SK-N-SH treated with all-trans-retinoic acid at 6 μM for 48 hours (cell line): ENCODE data around the gene STK40.

Source experiments
- ZFP3 ChIP-seq: fragments of 250-450 bp; sonication (Bioruptor Pico); IDR thresholded peaks from 2 replicates; pipeline ENCODE4 v1.5.0; 2020; ENCODE audit warnings: mild to moderate bottlenecking, moderate library complexity
- TF ChIP-seq, protein P1 (sequence below): fragments of 250-450 bp; sonication (Bioruptor Pico); IDR thresholded peaks from 2 replicates; pipeline ENCODE4 v1.5.1; 2021; ENCODE audit warnings: mild to moderate bottlenecking, moderate library complexity
- TF ChIP-seq, protein P2 (sequence below): fragments of 250-450 bp; sonication (Bioruptor Pico); IDR thresholded peaks from 2 replicates; pipeline ENCODE4 v1.5.1; 2020; ENCODE audit warnings: low read depth, mild to moderate bottlenecking, moderate library complexity
- TF ChIP-seq, protein P3 (sequence below): fragments of 250-450 bp; sonication (Bioruptor Pico); IDR thresholded peaks from 2 replicates; pipeline ENCODE4 v1.8.0; 2020; ENCODE audit warnings: mild to moderate bottlenecking, moderate library complexity, borderline replicate concordance
- TF ChIP-seq, protein P4 (sequence below): fragments of 250-450 bp; sonication (Bioruptor Pico); IDR thresholded peaks from 2 replicates; pipeline ENCODE4 v1.5.0; 2020; ENCODE audit warnings: mild to moderate bottlenecking, moderate library complexity

DNA sequence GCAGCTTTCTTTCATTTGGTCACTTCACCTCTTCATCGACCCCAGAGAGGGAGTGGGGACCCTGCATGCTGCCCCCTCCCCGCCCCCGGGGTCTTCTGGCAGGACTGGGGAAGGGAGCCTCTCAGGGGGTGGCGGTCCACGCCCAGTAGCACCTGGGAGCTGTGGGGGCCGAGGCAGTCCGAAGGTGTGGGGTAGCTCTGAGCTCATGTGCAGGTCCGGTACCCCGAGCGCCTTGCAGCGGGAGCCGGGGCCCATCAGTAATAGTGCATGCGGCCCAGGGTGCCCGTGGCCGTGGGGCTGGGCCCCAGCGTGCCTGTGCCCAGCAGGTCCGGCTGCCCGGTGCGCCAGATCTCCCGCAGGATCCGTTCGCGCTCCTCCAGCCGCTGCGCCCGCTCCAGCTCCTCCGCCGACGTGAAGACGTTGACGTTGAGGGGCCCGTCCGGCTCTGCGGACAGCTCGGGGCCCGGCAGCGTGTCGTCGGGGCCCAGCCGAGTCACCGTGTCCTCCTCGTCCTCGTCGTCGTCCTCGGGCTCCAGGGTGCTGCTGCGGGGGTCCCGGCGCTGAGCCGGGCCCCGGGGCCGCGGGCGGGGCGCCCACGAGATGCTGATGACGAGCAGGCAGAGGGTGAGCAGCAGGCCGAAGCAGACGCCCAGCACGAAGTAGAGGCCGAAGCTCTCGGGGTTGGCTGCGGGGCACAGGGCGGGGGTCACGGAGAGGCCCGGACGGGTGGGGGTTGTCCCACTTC is 63.5 kb downstream of the STK40 start:
- TF ChIP-seq, protein P1, sequence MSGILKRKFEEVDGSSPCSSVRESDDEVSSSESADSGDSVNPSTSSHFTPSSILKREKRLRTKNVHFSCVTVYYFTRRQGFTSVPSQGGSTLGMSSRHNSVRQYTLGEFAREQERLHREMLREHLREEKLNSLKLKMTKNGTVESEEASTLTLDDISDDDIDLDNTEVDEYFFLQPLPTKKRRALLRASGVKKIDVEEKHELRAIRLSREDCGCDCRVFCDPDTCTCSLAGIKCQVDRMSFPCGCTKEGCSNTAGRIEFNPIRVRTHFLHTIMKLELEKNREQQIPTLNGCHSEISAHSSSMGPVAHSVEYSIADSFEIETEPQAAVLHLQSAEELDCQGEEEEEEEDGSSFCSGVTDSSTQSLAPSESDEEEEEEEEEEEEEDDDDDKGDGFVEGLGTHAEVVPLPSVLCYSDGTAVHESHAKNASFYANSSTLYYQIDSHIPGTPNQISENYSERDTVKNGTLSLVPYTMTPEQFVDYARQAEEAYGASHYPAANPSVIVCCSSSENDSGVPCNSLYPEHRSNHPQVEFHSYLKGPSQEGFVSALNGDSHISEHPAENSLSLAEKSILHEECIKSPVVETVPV, result no peak
- TF ChIP-seq, protein P2, sequence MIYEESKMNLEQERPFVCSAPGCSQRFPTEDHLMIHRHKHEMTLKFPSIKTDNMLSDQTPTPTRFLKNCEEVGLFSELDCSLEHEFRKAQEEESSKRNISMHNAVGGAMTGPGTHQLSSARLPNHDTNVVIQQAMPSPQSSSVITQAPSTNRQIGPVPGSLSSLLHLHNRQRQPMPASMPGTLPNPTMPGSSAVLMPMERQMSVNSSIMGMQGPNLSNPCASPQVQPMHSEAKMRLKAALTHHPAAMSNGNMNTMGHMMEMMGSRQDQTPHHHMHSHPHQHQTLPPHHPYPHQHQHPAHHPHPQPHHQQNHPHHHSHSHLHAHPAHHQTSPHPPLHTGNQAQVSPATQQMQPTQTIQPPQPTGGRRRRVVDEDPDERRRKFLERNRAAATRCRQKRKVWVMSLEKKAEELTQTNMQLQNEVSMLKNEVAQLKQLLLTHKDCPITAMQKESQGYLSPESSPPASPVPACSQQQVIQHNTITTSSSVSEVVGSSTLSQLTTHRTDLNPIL (CRISPR knock-in tag), result no peak
- TF ChIP-seq, protein P3, sequence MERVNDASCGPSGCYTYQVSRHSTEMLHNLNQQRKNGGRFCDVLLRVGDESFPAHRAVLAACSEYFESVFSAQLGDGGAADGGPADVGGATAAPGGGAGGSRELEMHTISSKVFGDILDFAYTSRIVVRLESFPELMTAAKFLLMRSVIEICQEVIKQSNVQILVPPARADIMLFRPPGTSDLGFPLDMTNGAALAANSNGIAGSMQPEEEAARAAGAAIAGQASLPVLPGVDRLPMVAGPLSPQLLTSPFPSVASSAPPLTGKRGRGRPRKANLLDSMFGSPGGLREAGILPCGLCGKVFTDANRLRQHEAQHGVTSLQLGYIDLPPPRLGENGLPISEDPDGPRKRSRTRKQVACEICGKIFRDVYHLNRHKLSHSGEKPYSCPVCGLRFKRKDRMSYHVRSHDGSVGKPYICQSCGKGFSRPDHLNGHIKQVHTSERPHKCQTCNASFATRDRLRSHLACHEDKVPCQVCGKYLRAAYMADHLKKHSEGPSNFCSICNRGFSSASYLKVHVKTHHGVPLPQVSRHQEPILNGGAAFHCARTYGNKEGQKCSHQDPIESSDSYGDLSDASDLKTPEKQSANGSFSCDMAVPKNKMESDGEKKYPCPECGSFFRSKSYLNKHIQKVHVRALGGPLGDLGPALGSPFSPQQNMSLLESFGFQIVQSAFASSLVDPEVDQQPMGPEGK (CRISPR knock-in tag), result no peak
- TF ChIP-seq ZFP3 (CRISPR knock-in tag), result no peak
- TF ChIP-seq, protein P4, sequence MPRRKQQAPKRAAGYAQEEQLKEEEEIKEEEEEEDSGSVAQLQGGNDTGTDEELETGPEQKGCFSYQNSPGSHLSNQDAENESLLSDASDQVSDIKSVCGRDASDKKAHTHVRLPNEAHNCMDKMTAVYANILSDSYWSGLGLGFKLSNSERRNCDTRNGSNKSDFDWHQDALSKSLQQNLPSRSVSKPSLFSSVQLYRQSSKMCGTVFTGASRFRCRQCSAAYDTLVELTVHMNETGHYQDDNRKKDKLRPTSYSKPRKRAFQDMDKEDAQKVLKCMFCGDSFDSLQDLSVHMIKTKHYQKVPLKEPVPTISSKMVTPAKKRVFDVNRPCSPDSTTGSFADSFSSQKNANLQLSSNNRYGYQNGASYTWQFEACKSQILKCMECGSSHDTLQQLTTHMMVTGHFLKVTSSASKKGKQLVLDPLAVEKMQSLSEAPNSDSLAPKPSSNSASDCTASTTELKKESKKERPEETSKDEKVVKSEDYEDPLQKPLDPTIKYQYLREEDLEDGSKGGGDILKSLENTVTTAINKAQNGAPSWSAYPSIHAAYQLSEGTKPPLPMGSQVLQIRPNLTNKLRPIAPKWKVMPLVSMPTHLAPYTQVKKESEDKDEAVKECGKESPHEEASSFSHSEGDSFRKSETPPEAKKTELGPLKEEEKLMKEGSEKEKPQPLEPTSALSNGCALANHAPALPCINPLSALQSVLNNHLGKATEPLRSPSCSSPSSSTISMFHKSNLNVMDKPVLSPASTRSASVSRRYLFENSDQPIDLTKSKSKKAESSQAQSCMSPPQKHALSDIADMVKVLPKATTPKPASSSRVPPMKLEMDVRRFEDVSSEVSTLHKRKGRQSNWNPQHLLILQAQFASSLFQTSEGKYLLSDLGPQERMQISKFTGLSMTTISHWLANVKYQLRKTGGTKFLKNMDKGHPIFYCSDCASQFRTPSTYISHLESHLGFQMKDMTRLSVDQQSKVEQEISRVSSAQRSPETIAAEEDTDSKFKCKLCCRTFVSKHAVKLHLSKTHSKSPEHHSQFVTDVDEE (CRISPR knock-in tag), result no peak
